MM.1S (cell line): ENCODE data around the gene LNX2.

Experiments
- DNase-seq: peaks from one replicate; pipeline ENCODE4 v3.0.0-alpha.2; 2015
- H2AFZ ChIP-seq: fragments of 300-600 bp; sonication (generic); 2 replicates; pipeline ENCODE4 v1.6.0; 2016; ENCODE audit warnings: antibody characterized with exemption, low read length
- H3F3A ChIP-seq: fragments of 300-600 bp; sonication (generic); 2 replicates; pipeline ENCODE4 v1.6.1; 2016; ENCODE audit warnings: mild to moderate bottlenecking, antibody characterized with exemption, low read length, moderate library complexity, mixed read lengths; ENCODE audit not compliant: insufficient read depth
- H3K27ac ChIP-seq: fragments of 300-600 bp; sonication (generic); 2 replicates; pipeline ENCODE4 v1.5.1; 2016; ENCODE audit warnings: mild to moderate bottlenecking, low read length
- H3K27me3 ChIP-seq: fragments of 300-600 bp; sonication (generic); replicated peaks from 2 replicates; pipeline ENCODE4 v1.6.0; 2016; ENCODE audit warnings: low read length; ENCODE audit not compliant: insufficient read depth
- H3K36me3 ChIP-seq: fragments of 300-600 bp; sonication (generic); replicated peaks from 2 replicates; pipeline ENCODE4 v1.6.1; 2016; ENCODE audit warnings: mild to moderate bottlenecking, low read length, mixed read lengths; ENCODE audit not compliant: insufficient read depth
- H3K4me1 ChIP-seq: fragments of 300-600 bp; sonication (generic); 2 replicates; pipeline ENCODE4 v1.6.1; 2016; ENCODE audit warnings: low read length, mixed read lengths
- H3K4me2 ChIP-seq: fragments of 300-600 bp; sonication (generic); 2 replicates; pipeline ENCODE4 v1.6.0; 2016; ENCODE audit warnings: low read depth, low read length
- H3K4me3 ChIP-seq: fragments of 300-600 bp; sonication (generic); 2 replicates; pipeline ENCODE4 v1.5.1; 2016; ENCODE audit warnings: low read length, mixed read lengths
- H3K79me2 ChIP-seq: fragments of 300-600 bp; sonication (generic); 2 replicates; pipeline ENCODE4 v1.6.1; 2016; ENCODE audit warnings: mixed run types, low read length, mixed read lengths
- H3K9ac ChIP-seq: fragments of 300-600 bp; sonication (generic); 2 replicates; pipeline ENCODE4 v1.6.1; 2016; ENCODE audit warnings: low read length, mixed read lengths
- H3K9me2 ChIP-seq: fragments of 300-600 bp; sonication (generic); replicated peaks from 2 replicates; pipeline ENCODE4 v1.6.1; 2016; ENCODE audit warnings: mild to moderate bottlenecking, low read length, mixed read lengths; ENCODE audit not compliant: insufficient read depth
- H3K9me3 ChIP-seq: fragments of 300-600 bp; sonication (generic); replicated peaks from 2 replicates; pipeline ENCODE4 v1.6.1; 2016; ENCODE audit warnings: mild to moderate bottlenecking, low read length, mixed read lengths; ENCODE audit not compliant: insufficient read depth
- H4K20me1 ChIP-seq: fragments of 300-600 bp; sonication (generic); 2 replicates; pipeline ENCODE4 v1.6.1; 2016; ENCODE audit warnings: mild to moderate bottlenecking, low read length, moderate library complexity, mixed read lengths; ENCODE audit not compliant: insufficient read depth
- CTCF ChIP-seq: fragments of 300-600 bp; sonication (generic); IDR thresholded peaks from 2 replicates; pipeline ENCODE4 v1.5.1; 2016; ENCODE audit warnings: antibody characterized with exemption, low read length, mixed read lengths
- EZH2 ChIP-seq: fragments of 300-600 bp; sonication (generic); optimal IDR thresholded peaks from 2 replicates; pipeline ENCODE3; 2017; ENCODE audit warnings: low read depth, mild to moderate bottlenecking, antibody characterized with exemption, low read length, mixed read lengths
- EZH2phosphoT487 ChIP-seq: fragments of 300-600 bp; sonication (generic); IDR thresholded peaks from 2 replicates; pipeline ENCODE4 v1.6.1; 2018; ENCODE audit warnings: antibody characterized with exemption, low read length

LNX2 gene

GRCh38 chr13:27496536-27497273, 123.6 kb downstream of the LNX2 start:
- Histone ChIP-seq H2AFZ (no peak overlapping the region), H3K9me2 (no peaks in the 10 kb centered on the region), H3K9ac (no peak overlapping the region), H3K36me3 (no peaks in the 10 kb centered on the region), H3K27me3 (no peaks in the 10 kb centered on the region), H4K20me1 (no peaks in the 10 kb centered on the region), H3K27ac (no peak overlapping the region), H3F3A (no peaks in the 10 kb centered on the region), H3K4me1 (no peaks in the 10 kb centered on the region), H3K9me3 (no peaks in the 10 kb centered on the region), H3K4me3 (no peak overlapping the region), H3K4me2 (no peak overlapping the region), H3K79me2 (no peaks in the 10 kb centered on the region)
- no peak for DNase-seq
- TF ChIP-seq CTCF (no peak), EZH2 (no peak), EZH2phosphoT487 (no peak)

DNA sequence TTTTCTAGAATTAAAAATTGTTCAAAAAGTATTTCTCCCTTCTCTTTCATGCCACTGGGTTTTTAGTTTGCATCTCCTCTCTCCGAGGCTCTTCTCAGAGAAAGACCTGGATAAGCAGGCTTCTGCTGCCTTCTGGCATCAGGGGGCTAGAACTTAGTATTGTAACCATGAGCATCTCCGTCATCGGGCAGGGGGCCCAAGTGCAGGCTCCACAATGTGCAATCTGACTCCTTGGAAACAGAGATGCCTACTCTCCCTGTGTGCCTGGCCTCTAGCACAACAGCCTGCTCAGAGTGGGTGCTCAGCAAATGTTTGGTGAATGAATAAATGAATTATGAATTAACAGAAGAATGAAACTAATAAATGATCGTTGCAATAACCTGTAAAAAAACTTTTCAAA, 124.3 kb downstream of the LNX2 start:
- Histone ChIP-seq H3K27ac (no peak overlapping the region), H3F3A (no peaks in the 10 kb centered on the region), H2AFZ (no peak overlapping the region), H4K20me1 (no peaks in the 10 kb centered on the region), H3K4me3 (no peak overlapping the region), H3K9me2 (no peaks in the 10 kb centered on the region), H3K36me3 (no peaks in the 10 kb centered on the region), H3K9me3 (no peaks in the 10 kb centered on the region), H3K4me1 (no peaks in the 10 kb centered on the region), H3K9ac (no peak overlapping the region), H3K4me2 (no peak overlapping the region), H3K79me2 (no peaks in the 10 kb centered on the region), H3K27me3 (no peaks in the 10 kb centered on the region)
- DNase-seq, result no peak
- TF ChIP-seq CTCF (no peak), EZH2 (no peak), EZH2phosphoT487 (no peak)
